ENCODE measurements around the gene KLC1. TPM values are rescaled to one million over a fixed set of nuclear protein-coding genes. Genes with fewer than 3 reads are reported as not detected.

KLC1 gene
- total and polyA plus RNA-seq, 10 of the 15 experiments (the other 5 are each of a cell fraction or from before 2014, with no cell fraction given) = 5.5 to 137 (median 76.1) TPM

- DNase-seq (ENCODE audit: low read depth, low spot score) = no peak
- no peak for FAIRE-seq
- TF ChIP-seq TCF3 (IDR thresholded peaks at IDR 0.05; ENCODE audit: borderline replicate concordance, insufficient read depth, low read depth, low read length) (no peak), EP300 (IDR thresholded peaks at IDR 0.05; ENCODE audit: borderline replicate concordance in 1 of 2, control insufficient read depth in 1 of 2, low read depth in 2 of 2, low read length in 2 of 2) (no peak)
- TF ChIP-seq, protein P1, sequence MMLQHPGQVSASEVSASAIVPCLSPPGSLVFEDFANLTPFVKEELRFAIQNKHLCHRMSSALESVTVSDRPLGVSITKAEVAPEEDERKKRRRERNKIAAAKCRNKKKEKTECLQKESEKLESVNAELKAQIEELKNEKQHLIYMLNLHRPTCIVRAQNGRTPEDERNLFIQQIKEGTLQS (IDR thresholded peaks at IDR 0.05; ENCODE audit: borderline replicate concordance, extremely low read depth, low read depth, low read length) = no peak
- ChIA-PET CTCF (interaction anchor here (0.5 to 1.1 kb wide), 2 partner anchors 165 to 170 kb away, joined by 4 to 5 read pairs; no protein-coding TSS in a partner anchor), RAD21 (ENCODE audit: unreplicated experiment) (no interaction called here), SMC1A (ENCODE audit: uncharacterized antibody, unreplicated experiment) (no interaction called here), POLR2A (no interaction called here)
- no TSS peak for BruUV-seq (replicated peaks)
- no peak overlapping the region for H3K27ac ChIP-seq (ENCODE audit: control insufficient read depth, insufficient read depth)
- no peaks in the 10 kb centered on the region for H4K20me1 ChIP-seq (ENCODE audit: control insufficient read depth, insufficient read depth)
- 83% methylated on average over 22 of the region's 22 CpGs for WGBS (ENCODE audit: insufficient coverage, insufficient replicate concordance, low lambda C conversion rate, missing lambda C conversion rate)
- in situ Hi-C loops (cut with MboI) (no loop called here), intact Hi-C loops (cut with micrococcal nuclease; ENCODE audit: unreplicated experiment) (no loop called here)
- H2AFZ ChIP-seq (ENCODE audit: control insufficient read depth, low read depth, low read length) = no peak overlapping the region
- no peak for ATAC-seq
- H3K4me2 ChIP-seq (ENCODE audit: control insufficient read depth, insufficient read depth) = no peak overlapping the region
- peaks cover 3 to 6% of the 10 kb centered on the region in 2 experiments; a peak in 3 of 4 replicates for H3K36me3 ChIP-seq (ENCODE audit: control insufficient read depth in 2 of 2, insufficient read depth in 2 of 2, low read length in 1 of 2)
- H3K9ac ChIP-seq (ENCODE audit: control insufficient read depth, insufficient read depth, low read length) = no peak overlapping the region
- H3K79me2 ChIP-seq (ENCODE audit: control insufficient read depth, insufficient read depth, low read length) = no peaks in the 10 kb centered on the region
- no peaks in the 10 kb centered on the region for H3K27me3 ChIP-seq (replicated peaks in 1 of 2; ENCODE audit: control insufficient read depth in 2 of 2, insufficient read depth in 2 of 2, low read length in 1 of 2)
- no peak overlapping the region for H3K4me3 ChIP-seq
- no peaks in the 10 kb centered on the region for H3K9me3 ChIP-seq (replicated peaks; ENCODE audit: control insufficient read depth, insufficient read depth, low read length)
- H3K4me1 ChIP-seq (ENCODE audit: control insufficient read depth, insufficient read depth, low read length) = no peaks in the 10 kb centered on the region
Observed at GRCh38 chr14:103735815-103736545, 107.0 kb downstream of the KLC1 start.

Measured in GM12878 (cell line).